ENCODE data around the gene PCSK5.

Gene PCSK5

DNA sequence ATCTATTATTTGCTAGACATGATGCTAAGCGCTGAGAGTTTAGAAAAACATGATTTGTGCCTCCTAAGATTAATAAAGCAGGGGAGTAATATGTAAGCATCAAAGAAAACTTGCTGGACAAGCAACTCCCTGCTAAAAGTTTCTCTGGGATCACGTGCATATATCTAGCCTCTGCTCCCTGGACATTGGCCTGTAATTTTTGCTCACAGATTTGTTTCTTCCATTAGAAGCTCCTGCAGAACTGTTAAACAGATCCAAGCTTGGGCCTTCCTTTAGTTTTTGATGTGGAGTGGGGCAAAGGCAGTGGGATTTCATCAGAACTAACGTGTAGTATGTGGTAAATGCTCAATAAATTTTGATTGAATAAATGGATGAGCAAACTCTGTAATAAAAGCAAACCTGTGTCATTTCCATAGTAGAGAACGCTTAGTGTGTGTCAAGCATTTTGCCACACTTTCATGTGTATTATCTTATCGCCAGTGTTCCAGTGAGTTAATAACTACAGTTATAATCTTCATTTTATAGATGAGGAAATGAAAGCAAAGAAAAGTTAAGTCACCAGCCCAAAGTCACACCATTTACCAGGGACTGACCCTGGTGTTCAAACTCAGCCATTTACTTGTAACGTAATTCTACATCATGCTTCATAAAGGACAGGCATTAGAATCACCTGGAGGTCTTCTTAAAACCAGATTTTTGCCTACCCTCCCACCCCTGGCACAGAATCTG, 100.3 kb downstream of the PCSK5 start:
- H3K36me3 Mint-ChIP-seq = no peaks in the 10 kb centered on the region
- H3K9me3 Mint-ChIP-seq = peaks cover 7% of the 10 kb centered on the region
- no peak overlapping the region for H3K27ac Mint-ChIP-seq
- DNase-seq (ENCODE audit: low spot score in 2 of 2) = no peak
- no peak overlapping the region for H3K4me3 Mint-ChIP-seq
- H3K4me1 Mint-ChIP-seq = no peaks in the 10 kb centered on the region
- no peak for ATAC-seq

DNA sequence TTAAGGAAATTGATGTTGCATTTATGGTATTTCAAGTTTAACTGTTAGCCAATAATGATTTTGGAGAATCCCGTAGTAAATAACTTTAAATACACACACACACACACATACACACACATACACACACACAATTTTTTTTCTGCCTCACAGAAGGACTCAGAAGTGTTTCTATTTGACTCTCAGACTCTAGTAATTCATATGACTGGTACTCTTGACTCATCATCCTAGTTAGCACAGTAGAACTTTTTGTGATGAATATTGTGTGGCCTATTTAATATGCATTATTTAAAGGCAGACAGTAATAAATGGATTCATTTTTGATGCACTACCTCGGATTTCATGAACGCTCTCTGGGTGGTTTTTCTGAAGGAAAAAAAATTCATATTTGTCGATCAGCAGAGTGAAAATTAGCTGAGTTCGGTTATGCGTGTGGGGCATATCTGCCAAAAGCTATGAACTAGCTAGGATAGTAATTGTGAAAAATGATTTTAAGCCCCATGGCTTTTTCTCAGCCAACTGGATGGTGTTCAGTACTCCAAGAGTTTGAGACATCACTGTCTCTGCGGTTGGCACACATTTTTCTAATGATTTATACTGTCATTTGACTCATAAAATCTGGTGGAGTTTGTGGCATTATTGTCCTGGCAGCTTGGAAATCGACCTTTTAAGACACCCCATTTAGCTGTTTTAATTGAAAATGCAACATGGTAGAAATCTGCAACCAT, 102.2 kb downstream of the PCSK5 start:
- peaks cover 7% of the 10 kb centered on the region for H3K9me3 Mint-ChIP-seq
- no peaks in the 10 kb centered on the region for H3K4me1 Mint-ChIP-seq
- H3K36me3 Mint-ChIP-seq = no peaks in the 10 kb centered on the region
- H3K4me3 Mint-ChIP-seq = no peak overlapping the region
- DNase-seq (ENCODE audit: low spot score in 2 of 2) = no peak
- peak; percentile 86 for ATAC-seq
- H3K27ac Mint-ChIP-seq = no peak overlapping the region

DNA sequence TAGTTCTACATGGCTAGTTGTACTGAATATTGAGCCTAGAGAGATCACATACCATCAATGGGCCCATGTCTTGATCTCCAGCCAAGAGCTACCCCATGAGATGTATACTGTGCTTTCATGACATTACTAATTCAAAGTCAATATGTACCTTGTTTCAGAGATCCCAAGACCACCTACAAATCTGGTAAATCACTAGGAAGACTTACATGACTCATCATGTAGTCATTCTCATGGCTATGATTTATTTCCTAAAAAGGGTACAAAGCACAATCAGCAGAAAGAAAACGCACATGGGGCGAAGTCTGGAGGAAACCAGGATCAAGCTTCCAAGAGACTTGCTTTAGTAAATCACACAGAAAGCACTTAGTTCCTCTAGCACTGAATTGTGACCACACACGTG, 103.0 kb downstream of the PCSK5 start:
- no peak for DNase-seq (ENCODE audit: low spot score in 2 of 2)
- H3K4me3 Mint-ChIP-seq = no peak overlapping the region

DNA sequence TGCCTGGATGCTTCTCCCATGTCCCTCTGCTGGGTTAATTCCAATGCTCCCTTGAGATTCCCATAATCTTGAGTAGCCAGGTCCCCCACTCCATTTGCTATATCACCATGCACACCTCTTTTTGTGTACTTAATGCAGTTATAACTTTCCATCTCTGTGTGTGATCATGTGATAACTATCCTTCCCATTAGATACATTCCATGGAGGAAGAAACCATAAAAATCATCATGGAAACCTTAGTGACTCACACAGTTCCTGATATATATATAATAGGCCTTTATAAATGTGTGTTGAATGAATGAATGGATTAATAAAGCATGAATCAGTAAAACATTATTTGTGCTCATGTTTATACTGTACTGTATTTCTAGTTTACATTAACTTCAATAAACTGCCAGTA, 104.6 kb downstream of the PCSK5 start:
- no peaks in the 10 kb centered on the region for H3K4me1 Mint-ChIP-seq
- ATAC-seq (no peak), DNase-seq (ENCODE audit: low spot score in 2 of 2) (no peak)
- H3K4me3 Mint-ChIP-seq = no peak overlapping the region
- H3K27ac Mint-ChIP-seq = no peak overlapping the region
- H3K9me3 Mint-ChIP-seq = peaks cover 7% of the 10 kb centered on the region
- no peaks in the 10 kb centered on the region for H3K36me3 Mint-ChIP-seq

More for the DNA sequence above, 103.0 kb downstream of the PCSK5 start:
- no peak overlapping the region for H3K27ac Mint-ChIP-seq
- no peaks in the 10 kb centered on the region for H3K36me3 Mint-ChIP-seq
- peak; percentile 52 for ATAC-seq
- H3K9me3 Mint-ChIP-seq = peaks cover 7% of the 10 kb centered on the region
- H3K4me1 Mint-ChIP-seq = no peaks in the 10 kb centered on the region

DNA sequence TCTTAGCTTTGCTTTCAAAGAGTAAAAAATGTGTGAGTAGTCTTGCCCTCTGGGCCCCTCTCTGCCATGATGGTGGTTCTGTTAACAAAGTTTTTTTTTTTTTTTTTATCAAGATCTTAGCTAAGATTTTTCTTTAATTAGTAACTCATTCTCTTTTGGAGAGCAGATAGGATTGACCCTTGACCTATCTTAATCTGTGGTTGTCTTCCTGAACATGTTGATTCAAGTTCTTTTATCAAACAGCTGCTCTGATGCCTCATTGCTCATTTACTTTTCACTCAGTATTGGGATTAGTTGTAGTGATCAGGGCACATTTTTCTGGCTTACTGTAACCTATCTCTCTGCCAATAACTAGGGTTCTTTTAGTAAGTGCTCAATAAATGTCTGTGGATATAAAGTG, 106.3 kb downstream of the PCSK5 start:
- Mint-ChIP-seq H3K27ac (no peak overlapping the region), H3K4me1 (no peaks in the 10 kb centered on the region), H3K9me3 (peaks cover 7% of the 10 kb centered on the region), H3K36me3 (no peaks in the 10 kb centered on the region), H3K4me3 (no peak overlapping the region)
- ATAC-seq (no peak), DNase-seq (ENCODE audit: low spot score in 2 of 2) (no peak)

DNA sequence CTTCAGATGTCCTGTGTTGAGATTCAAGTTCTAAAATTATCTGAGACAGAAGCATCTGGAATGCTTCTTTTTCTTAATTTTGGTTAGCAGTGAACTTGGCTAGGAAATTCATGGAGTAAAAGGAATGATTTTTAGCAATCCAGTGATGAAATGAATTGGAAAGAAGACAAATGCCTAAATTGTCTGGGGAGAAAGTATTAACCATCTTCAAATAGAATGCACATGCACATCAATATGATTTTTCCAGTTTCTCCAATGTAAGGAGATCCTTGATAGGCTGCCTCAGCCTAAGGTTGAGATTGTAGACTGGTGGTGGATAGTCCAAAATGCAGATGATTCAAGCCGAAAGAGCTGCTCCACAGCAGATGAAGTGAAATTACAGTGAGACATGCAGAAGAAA, 106.7 kb downstream of the PCSK5 start:
- H3K36me3 Mint-ChIP-seq = no peaks in the 10 kb centered on the region
- ATAC-seq (no peak), DNase-seq (ENCODE audit: low spot score in 2 of 2) (no peak)
- H3K27ac Mint-ChIP-seq = no peak overlapping the region
- H3K4me3 Mint-ChIP-seq = no peak overlapping the region
- H3K9me3 Mint-ChIP-seq = peaks cover 7% of the 10 kb centered on the region
- no peaks in the 10 kb centered on the region for H3K4me1 Mint-ChIP-seq

DNA sequence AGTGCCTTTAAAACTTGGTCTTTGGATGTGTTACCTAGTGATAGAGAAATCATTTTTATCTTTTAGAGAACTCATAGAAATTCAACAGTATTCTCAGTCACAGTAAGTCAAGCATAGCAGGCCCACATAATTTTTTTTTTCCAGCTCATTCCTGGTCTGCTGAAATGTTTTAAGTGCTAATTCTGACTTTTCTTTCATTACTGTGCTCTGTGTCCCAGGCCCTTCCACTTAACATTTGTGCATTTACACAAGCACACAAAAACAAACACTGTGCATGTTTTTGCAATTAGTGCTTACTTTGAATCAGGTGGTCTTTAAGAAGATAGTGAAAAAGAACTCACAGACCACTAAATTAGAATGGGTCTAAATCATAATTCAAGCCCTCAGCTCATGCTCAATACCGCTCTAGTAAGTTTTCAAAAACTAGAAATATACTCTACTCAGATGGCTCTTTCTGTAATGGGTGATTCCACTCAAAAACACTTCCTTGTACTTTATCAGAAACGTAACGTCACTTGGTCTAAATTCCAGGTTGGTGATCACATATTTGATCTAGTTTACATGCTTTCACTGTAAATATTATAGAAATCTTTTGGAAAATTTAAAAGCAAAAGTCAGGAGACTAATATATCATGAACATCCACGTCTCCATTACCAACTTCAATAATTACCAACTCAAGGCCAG, 107.8 kb downstream of the PCSK5 start:
- no peak overlapping the region for H3K27ac Mint-ChIP-seq
- DNase-seq (ENCODE audit: low spot score in 2 of 2) (no peak), ATAC-seq (no peak)
- H3K9me3 Mint-ChIP-seq = peaks cover 7% of the 10 kb centered on the region
- H3K36me3 Mint-ChIP-seq = no peaks in the 10 kb centered on the region
- no peaks in the 10 kb centered on the region for H3K4me1 Mint-ChIP-seq
- no peak overlapping the region for H3K4me3 Mint-ChIP-seq

DNA sequence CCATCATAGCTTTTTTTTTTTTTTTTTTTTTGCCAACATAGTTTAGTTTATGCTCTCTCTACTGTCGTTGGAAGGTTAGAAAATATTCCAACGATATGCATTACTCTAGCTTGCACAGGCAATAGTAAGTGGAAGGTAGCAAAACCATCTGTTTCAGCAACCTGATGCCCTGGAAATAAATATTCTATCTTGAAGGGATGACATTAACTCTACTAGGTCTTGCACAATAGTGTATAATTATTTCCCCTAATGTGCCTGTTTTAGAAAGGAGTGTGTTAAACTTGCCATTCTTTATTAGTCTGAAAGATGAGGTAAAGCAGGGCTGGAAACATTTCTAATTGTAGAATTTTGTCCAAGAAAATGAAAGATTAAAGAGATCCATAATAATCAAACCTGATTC, 111.0 kb downstream of the PCSK5 start:
- Mint-ChIP-seq H3K4me1 (no peaks in the 10 kb centered on the region), H3K4me3 (no peak overlapping the region), H3K36me3 (no peaks in the 10 kb centered on the region), H3K27ac (no peak overlapping the region), H3K9me3 (no peaks in the 10 kb centered on the region)
- ATAC-seq (no peak), DNase-seq (ENCODE audit: low spot score in 2 of 2) (no peak)

DNA sequence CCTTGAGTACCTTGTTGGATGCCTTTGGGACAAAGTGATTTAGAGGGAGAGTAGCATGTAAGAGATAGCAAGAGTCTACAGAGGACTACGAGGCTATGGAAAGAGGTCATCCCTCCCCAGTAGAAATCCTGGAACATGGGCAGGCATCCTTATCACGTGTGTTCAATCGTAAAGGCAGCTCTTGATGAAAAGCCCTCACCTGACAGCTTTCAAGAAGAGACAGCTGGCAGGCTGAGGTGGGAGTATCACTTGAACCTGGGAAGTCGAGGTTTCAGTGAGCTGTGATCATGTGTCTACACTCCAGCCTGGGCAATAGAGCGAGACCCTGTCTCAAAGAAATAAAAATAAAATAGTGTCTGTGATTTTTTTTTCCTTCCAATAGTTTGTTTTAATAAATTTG, 112.6 kb downstream of the PCSK5 start:
- H3K4me3 Mint-ChIP-seq = no peak overlapping the region
- H3K9me3 Mint-ChIP-seq = no peaks in the 10 kb centered on the region
- no peaks in the 10 kb centered on the region for H3K36me3 Mint-ChIP-seq
- H3K27ac Mint-ChIP-seq = no peak overlapping the region
- no peak for DNase-seq (ENCODE audit: low spot score in 2 of 2)
- H3K4me1 Mint-ChIP-seq = no peaks in the 10 kb centered on the region
- ATAC-seq = no peak

DNA sequence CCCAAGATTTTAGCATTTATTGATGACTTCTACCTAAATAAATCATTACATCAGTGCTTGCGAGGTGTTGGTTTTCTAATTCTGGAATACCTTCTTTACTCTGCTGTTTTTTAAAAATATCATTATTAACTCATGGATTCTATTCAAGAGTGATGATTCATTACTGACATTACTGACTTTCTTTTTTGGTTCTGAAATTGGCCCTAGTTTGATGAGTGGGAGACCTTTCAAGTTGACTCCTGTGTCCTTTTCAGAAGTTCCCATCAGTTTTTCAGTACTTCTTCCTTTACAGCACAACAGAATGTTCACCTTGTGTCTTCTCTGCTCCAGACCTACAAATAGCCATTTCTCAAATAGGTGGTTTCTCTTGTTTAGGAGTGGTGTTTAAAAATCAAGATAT, 114.1 kb downstream of the PCSK5 start:
- no peak for DNase-seq (ENCODE audit: low spot score in 2 of 2)
- Mint-ChIP-seq H3K36me3 (no peaks in the 10 kb centered on the region), H3K4me3 (no peak overlapping the region), H3K9me3 (no peaks in the 10 kb centered on the region), H3K27ac (no peak overlapping the region), H3K4me1 (no peaks in the 10 kb centered on the region)
- peak; percentile 49 for ATAC-seq

DNA sequence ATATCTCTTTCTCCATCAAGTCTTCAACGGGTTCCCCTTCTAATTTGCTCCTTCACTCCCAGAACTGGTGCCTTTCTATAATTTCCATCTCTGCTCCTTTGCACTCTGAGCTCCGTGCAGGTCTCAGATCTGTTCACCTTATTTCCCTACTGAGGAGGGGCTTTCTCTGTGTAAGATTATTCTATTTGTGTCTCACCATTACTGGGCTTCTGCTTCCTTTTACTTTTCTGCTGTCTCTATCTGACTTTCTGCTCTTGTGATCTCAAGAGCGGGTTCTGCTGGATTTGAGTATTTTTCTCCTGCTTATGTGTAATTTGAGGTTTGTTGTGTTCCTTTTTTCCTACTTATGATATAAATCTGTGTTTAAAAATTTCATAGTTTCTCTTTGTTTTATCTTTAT, 117.5 kb downstream of the PCSK5 start:
- Mint-ChIP-seq H3K36me3 (no peaks in the 10 kb centered on the region), H3K9me3 (no peaks in the 10 kb centered on the region), H3K27ac (no peak overlapping the region), H3K4me1 (no peaks in the 10 kb centered on the region), H3K4me3 (no peak overlapping the region)
- no peak for ATAC-seq
- no peak for DNase-seq (ENCODE audit: low spot score in 2 of 2)

DNA sequence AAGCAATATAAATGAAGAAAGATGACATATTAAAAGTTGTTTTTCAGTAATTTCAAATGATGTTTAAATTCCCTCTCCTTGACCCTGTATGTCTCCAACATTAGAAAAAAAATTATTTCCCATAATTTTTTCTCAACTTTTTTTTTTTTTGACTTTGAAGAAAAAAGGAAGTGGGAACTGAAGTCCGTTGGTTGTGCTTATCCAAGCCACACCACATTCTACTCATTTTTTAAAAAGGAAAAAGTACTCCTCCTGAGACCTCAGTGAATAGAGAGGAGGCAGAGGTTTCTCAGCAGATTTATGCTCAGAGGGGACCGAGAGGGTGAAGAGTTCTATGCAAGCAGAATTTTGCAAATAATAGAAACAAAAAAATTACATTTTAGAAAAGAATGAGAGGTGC, 123.3 kb downstream of the PCSK5 start:
- no peak for DNase-seq (ENCODE audit: low spot score in 2 of 2)
- H3K4me1 Mint-ChIP-seq = no peaks in the 10 kb centered on the region
- H3K4me3 Mint-ChIP-seq = no peak overlapping the region
- H3K27ac Mint-ChIP-seq = no peak overlapping the region
- H3K36me3 Mint-ChIP-seq = no peaks in the 10 kb centered on the region
- H3K9me3 Mint-ChIP-seq = peaks cover 3% of the 10 kb centered on the region
- ATAC-seq = no peak

DNA sequence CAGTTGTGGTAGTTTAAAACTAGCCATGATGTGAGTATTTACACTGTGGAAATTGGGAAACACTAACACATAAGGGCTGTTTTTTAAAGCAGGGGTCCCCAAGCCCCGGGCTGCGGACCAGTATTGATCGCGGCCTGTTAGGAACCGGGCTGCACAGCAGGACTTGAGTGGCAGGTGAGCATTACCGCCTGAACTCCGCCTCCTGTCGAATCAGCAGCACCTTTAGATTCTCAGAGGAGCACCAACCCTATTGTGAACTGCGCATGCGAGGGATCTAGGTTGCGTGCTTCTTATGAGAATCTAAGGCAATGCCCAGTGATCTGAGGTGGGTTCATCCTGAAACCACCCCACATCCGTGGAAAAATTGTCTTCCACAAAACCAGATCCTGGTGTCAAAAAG, 127.8 kb downstream of the PCSK5 start:
- no peaks in the 10 kb centered on the region for H3K36me3 Mint-ChIP-seq
- ATAC-seq (no peak), DNase-seq (ENCODE audit: low spot score in 2 of 2) (no peak)
- peaks cover 3% of the 10 kb centered on the region for H3K9me3 Mint-ChIP-seq
- H3K4me3 Mint-ChIP-seq = no peak overlapping the region
- H3K27ac Mint-ChIP-seq = no peak overlapping the region
- H3K4me1 Mint-ChIP-seq = no peaks in the 10 kb centered on the region

DNA sequence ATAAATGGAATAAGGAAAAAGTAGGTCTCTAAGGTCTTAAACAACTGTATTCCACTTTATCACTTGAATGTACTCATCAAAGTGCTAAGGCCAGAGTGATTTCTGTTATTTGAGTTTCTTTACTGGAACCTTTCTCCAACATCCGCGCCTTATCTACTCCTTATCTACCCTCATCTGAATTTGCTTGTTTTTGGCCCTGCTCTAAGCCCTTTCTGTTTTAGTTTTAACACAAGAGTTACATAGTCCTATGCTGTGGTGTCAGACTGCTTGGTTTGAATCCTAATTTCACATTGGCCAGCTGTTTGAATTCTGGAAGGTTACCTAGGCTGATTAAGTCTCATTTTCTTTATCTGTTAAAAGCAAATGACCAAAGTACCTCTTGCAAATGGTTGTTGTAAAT, 128.3 kb downstream of the PCSK5 start:
- ATAC-seq = no peak
- Mint-ChIP-seq H3K36me3 (no peaks in the 10 kb centered on the region), H3K4me1 (no peaks in the 10 kb centered on the region), H3K4me3 (no peak overlapping the region), H3K9me3 (peaks cover 3% of the 10 kb centered on the region), H3K27ac (no peak overlapping the region)
- no peak for DNase-seq (ENCODE audit: low spot score in 2 of 2)

DNA sequence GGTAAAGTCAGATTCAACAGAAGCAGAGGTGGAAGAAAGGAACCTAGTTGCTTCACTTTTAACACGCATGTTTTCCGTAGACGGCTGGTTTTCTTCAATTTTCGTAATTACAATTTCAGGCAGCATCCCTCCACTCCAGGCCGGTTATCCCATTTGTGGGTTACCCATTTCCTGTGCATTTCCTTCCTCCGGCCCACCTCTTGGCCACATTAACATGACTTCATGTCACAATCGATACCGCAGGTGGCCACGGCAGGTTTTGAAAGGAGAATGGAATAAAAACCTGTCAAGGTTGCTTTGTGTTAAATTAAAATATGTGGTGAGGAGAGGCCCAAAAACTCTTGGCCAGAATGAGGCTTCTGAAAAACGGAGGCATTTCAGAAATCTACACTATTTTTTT, 130.2 kb downstream of the PCSK5 start:
- ATAC-seq (no peak), DNase-seq (ENCODE audit: low spot score in 2 of 2) (no peak)
- H3K4me1 Mint-ChIP-seq = no peaks in the 10 kb centered on the region
- H3K9me3 Mint-ChIP-seq = peaks cover 2% of the 10 kb centered on the region
- H3K4me3 Mint-ChIP-seq = no peak overlapping the region
- no peak overlapping the region for H3K27ac Mint-ChIP-seq
- H3K36me3 Mint-ChIP-seq = no peaks in the 10 kb centered on the region

DNA sequence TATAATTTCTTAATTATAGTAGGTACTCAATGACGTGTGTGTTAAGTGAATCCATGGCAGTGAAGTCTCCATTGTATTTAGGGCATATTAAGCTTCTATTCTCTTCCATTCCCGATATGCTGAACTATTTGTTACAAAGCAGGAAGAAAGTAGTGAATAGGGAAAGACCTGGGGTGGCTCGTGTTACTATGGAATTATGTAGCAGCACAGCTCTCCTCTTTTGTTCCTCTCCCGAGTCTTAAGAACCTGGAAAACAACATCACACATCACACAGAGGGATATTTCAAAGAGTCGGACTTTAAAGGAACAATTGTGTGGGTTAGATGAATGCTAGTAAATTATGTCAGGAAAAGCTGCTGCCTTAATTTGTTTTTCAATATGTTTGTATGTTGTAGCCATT, 131.8 kb downstream of the PCSK5 start:
- ATAC-seq = no peak
- no peak for DNase-seq (ENCODE audit: low spot score in 2 of 2)
- Mint-ChIP-seq H3K36me3 (no peaks in the 10 kb centered on the region), H3K4me1 (no peaks in the 10 kb centered on the region), H3K27ac (no peak overlapping the region), H3K9me3 (peaks cover 2% of the 10 kb centered on the region), H3K4me3 (no peak overlapping the region)
